Loucy (cell line): ENCODE data around the gene CALN1.

Source experiments
- EZH2phosphoT487 ChIP-seq: fragments of 200-600 bp; IDR thresholded peaks from 2 replicates; pipeline ENCODE4 v1.6.1; 2018; ENCODE audit warnings: antibody characterized with exemption, mild to moderate bottlenecking, moderate library complexity, borderline replicate concordance
- TF ChIP-seq, protein P1 (sequence below): fragments of 200-600 bp; sonication (generic); conservative IDR thresholded peaks from 2 replicates; pipeline ENCODE4 v1.5.1; 2014; ENCODE audit warnings: mild to moderate bottlenecking, antibody characterized with exemption, low read length

DNA sequence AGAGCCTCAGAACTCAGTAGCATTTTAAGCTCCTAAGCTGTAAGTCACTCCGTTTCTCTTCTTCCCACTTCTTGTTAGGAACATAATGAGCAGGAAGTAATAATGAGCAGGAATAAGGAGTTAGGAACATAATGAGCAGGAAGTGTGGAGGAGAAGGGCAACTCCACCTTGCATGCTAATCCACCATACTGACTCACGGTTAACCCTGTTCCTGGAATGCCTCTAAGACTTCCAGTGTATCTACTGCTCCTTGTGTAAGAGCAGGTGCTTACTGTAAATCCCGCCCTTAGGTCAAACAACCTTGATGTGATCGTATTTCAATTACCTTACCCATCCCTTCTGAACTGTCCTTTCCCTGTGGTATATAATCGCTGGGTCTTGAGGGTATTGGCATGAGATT, 528.7 kb downstream of the CALN1 start:
- TF ChIP-seq, protein P1, sequence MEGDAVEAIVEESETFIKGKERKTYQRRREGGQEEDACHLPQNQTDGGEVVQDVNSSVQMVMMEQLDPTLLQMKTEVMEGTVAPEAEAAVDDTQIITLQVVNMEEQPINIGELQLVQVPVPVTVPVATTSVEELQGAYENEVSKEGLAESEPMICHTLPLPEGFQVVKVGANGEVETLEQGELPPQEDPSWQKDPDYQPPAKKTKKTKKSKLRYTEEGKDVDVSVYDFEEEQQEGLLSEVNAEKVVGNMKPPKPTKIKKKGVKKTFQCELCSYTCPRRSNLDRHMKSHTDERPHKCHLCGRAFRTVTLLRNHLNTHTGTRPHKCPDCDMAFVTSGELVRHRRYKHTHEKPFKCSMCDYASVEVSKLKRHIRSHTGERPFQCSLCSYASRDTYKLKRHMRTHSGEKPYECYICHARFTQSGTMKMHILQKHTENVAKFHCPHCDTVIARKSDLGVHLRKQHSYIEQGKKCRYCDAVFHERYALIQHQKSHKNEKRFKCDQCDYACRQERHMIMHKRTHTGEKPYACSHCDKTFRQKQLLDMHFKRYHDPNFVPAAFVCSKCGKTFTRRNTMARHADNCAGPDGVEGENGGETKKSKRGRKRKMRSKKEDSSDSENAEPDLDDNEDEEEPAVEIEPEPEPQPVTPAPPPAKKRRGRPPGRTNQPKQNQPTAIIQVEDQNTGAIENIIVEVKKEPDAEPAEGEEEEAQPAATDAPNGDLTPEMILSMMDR, result no peak
- TF ChIP-seq EZH2phosphoT487, result no peak
